HepG2 (cell line): Measurements from ENCODE around the gene KLK14. TPM values are rescaled to one million over a fixed set of nuclear protein-coding genes. Genes with fewer than 3 reads are reported as not detected.

Experiments
- ATAC-seq: fragments of 200-7000 bp; cut with Tn5 transposase; 3 replicates; pipeline ENCODE4 v1.9.1; 2020; ENCODE audit warnings: mild to moderate bottlenecking, moderate library complexity
- BruUV-seq: library from RNA; stranded (reverse); fragments of 400-500 nt; replicated peaks from 2 replicates; lab custom pipeline; 2021; lab: Mats Ljungman, UMichigan
- CTCF ChIA-PET: fragments of 300-600 bp; formaldehyde crosslinking; extraction: SDS; loops from one replicate; lab custom pipeline; 2021; ENCODE audit warnings: low total read pairs, inconsistent platforms, low intra/inter-chr PET ratio; lab: Yijun Ruan, JAX
- POLR2A ChIA-PET: fragments of 350-600 bp; sonication (Branson Sonifier 250); formaldehyde crosslinking; loops from one replicate; lab custom pipeline; 2020; ENCODE audit warnings: antibody characterized with exemption, inconsistent platforms; lab: Yijun Ruan, JAX
- DNase-seq: peaks from one replicate; pipeline ENCODE4 v3.0.0-alpha.2; 2015; ENCODE audit warnings: low spot score
- FAIRE-seq: peaks from 3 replicates; lab custom pipeline; 2011; peaks lifted over from hg19 to GRCh38; lab: Jason Lieb, UNC
- H2AFZ ChIP-seq: one replicate; pipeline ENCODE4 v1.6.1; 2011; ENCODE audit warnings: low read length, inconsistent platforms
- H3K27ac ChIP-seq: fragments of 300-600 bp; 3 replicates; pipeline ENCODE4 v1.8.0; 2011; ENCODE audit warnings: mixed run types, mild to moderate bottlenecking, mixed read lengths, low read length, inconsistent platforms; ENCODE audit not compliant: insufficient read depth; ENCODE audit errors: extremely low read length
- H3K27me3 ChIP-seq, 2 experiments: fragments of 200-600 bp in 1 of 2; 2 replicates in 1 of 2; 3 replicates in 1 of 2; pipeline versions ENCODE4 v1.6.0 to v1.8.0; 2011; ENCODE audit warnings: low read length in 2 of 2, mild to moderate bottlenecking in 2 of 2, moderate library complexity in 2 of 2, inconsistent platforms in 1 of 2; ENCODE audit not compliant: insufficient read depth in 2 of 2, control insufficient read depth in 1 of 2
- H3K36me3 ChIP-seq, 2 experiments: fragments of 200-600 bp in 1 of 2; replicated peaks in 1 of 2; 2 replicates in 1 of 2; 3 replicates in 1 of 2; pipeline versions ENCODE4 v1.5.1 to v1.8.0; 2011; ENCODE audit warnings: low read length in 2 of 2, inconsistent platforms in 1 of 2; ENCODE audit not compliant: insufficient read depth in 2 of 2, control insufficient read depth in 1 of 2
- H3K4me1 ChIP-seq: 2 replicates; pipeline ENCODE4 v1.5.1; 2012; ENCODE audit warnings: low read length, inconsistent platforms; ENCODE audit not compliant: insufficient read depth
- H3K4me2 ChIP-seq: 2 replicates; pipeline ENCODE4 v1.6.0; 2011; ENCODE audit warnings: low read depth, low read length, inconsistent platforms
- H3K4me3 ChIP-seq, 3 experiments: fragments of 200-600 bp in 1 of 3; sonication (generic), shearing (Covaris generic) in 1 of 3; replicated peaks in 1 of 3; 2 replicates each; pipeline ENCODE4 v1.5.1; 2011 to 2016; ENCODE audit warnings: low read length in 3 of 3, inconsistent platforms in 2 of 3, low read depth in 2 of 3, mild to moderate bottlenecking in 2 of 3, control low read depth in 1 of 3, mixed read lengths in 1 of 3; ENCODE audit not compliant: insufficient read depth in 1 of 3
- H3K79me2 ChIP-seq: one replicate; pipeline ENCODE4 v1.6.1; 2011; ENCODE audit warnings: low read length, inconsistent platforms; ENCODE audit not compliant: insufficient read depth
- H3K9ac ChIP-seq: 2 replicates; pipeline ENCODE4 v1.6.0; 2011; ENCODE audit warnings: mild to moderate bottlenecking, low read depth, low read length, inconsistent platforms; ENCODE audit not compliant: insufficient read depth
- H3K9me3 ChIP-seq: 2 replicates; pipeline ENCODE4 v1.5.1; 2012; ENCODE audit warnings: mild to moderate bottlenecking, low read length
- H4K20me1 ChIP-seq: 2 replicates; pipeline ENCODE4 v1.6.0; 2011; ENCODE audit warnings: inconsistent platforms, mild to moderate bottlenecking, low read length, moderate library complexity; ENCODE audit not compliant: insufficient read depth
- AHR ChIP-seq: IDR thresholded peaks from 2 replicates; pipeline ENCODE4 v1.6.1; 2018; ENCODE audit warnings: missing genetic modification reagents, missing compliant biosample characterization
- CBX1 ChIP-seq: IDR thresholded peaks from one replicate; pipeline ENCODE4 v1.6.1; 2016; ENCODE audit warnings: antibody characterized with exemption, low read depth
- FOXA3 ChIP-seq: IDR thresholded peaks from 2 replicates; pipeline ENCODE4 v1.6.1; 2016; ENCODE audit warnings: missing genetic modification reagents, missing compliant biosample characterization
- GABPB1 ChIP-seq: IDR thresholded peaks from 2 replicates; pipeline ENCODE4 v1.6.1; 2016; ENCODE audit warnings: mild to moderate bottlenecking, missing genetic modification reagents, moderate library complexity, missing compliant biosample characterization
- ISL2 ChIP-seq: sonication (generic); formaldehyde crosslinking; IDR thresholded peaks from 2 replicates; pipeline ENCODE4 v1.5.0; 2020; ENCODE audit warnings: missing genetic modification reagents
- MAF1 ChIP-seq: sonication (generic); formaldehyde crosslinking; IDR thresholded peaks from 2 replicates; pipeline ENCODE4 v1.5.0; 2020; ENCODE audit warnings: missing genetic modification reagents, borderline replicate concordance
- NCOR1 ChIP-seq: fragments of 200-600 bp; sonication (generic); IDR thresholded peaks from 2 replicates; pipeline ENCODE4 v1.7.0; 2017; ENCODE audit warnings: antibody characterized with exemption, low read length, borderline replicate concordance
- ZNF44 ChIP-seq: sonication (generic); formaldehyde crosslinking; IDR thresholded peaks from 2 replicates; pipeline ENCODE4 v1.5.1; 2020; ENCODE audit warnings: mild to moderate bottlenecking, missing genetic modification reagents
- ZNF563 ChIP-seq: sonication (generic); formaldehyde crosslinking; IDR thresholded peaks from 2 replicates; pipeline ENCODE4 v1.8.0; 2022; ENCODE audit warnings: mild to moderate bottlenecking, moderate library complexity, missing genetic modification reagents
- ZNF567 ChIP-seq: sonication (generic); formaldehyde crosslinking; IDR thresholded peaks from 2 replicates; pipeline ENCODE4 v1.8.1; 2023; ENCODE audit warnings: mild to moderate bottlenecking, missing genetic modification reagents, borderline replicate concordance
- ZNF747 ChIP-seq: sonication (generic); formaldehyde crosslinking; IDR thresholded peaks from 2 replicates; pipeline ENCODE4 v1.8.1; 2023; ENCODE audit warnings: missing genetic modification reagents, mild to moderate bottlenecking, borderline replicate concordance
- WGBS: methylation state at CpG from one replicate; pipeline ENCODE4 v1.1.6; 2017; ENCODE audit warnings: low lambda C conversion rate; 5-methylcytosine and 5-hydroxymethylcytosine counted together
- in situ Hi-C: cut with HindIII; loops from 2 replicates; pipeline ENCODE4 v1.10.0; 2017; ENCODE audit warnings: low pct_unique_long_range_greater_than_20kb; ENCODE audit not compliant: extremely low pct_ligation_motif_present
- intact Hi-C: fragments of 100-400 bp; cut with micrococcal nuclease; formaldehyde crosslinking; loops from one replicate; pipeline ENCODE4 v1.10.0; 2022; ENCODE audit not compliant: unreplicated experiment
- polyA plus RNA-seq, 8 experiments: library from polyadenylated mRNA; depleted of rRNA in 3 of 8; stranded (reverse) in 7 of 8; unstranded in 1 of 8; fragments of >200 nt; fragmentation: Illumina TruSeq in 4 of 8; extraction: Trizol in 4 of 8; gene quantifications; 2 replicates each; pipeline versions ENCODE4 v1.2.1 to v1.2.3, GENCODE V29; 2011 to 2016; ENCODE audit warnings: low read depth in 4 of 8, missing spikeins in 1 of 8, mixed read lengths in 1 of 8; ENCODE audit not compliant: insufficient read depth in 1 of 8
- total RNA-seq, 5 experiments: library from RNA; depleted of rRNA; stranded (reverse); fragments of >200 nt; fragmentation: Illumina TruSeq; extraction: Trizol; gene quantifications; 2 replicates each; pipeline ENCODE4 v1.2.3, GENCODE V29; 2016; ENCODE audit warnings: low read depth in 1 of 5
- TF ChIP-seq, protein P1 (sequence below): sonication (generic); formaldehyde crosslinking; conservative IDR thresholded peaks from 2 replicates; pipeline ENCODE4 v1.4.0; 2020; ENCODE audit warnings: missing genetic modification reagents
- TF ChIP-seq, protein P2 (sequence below): sonication (generic); formaldehyde crosslinking; IDR thresholded peaks from 2 replicates; pipeline ENCODE4 v1.4.0; 2020; ENCODE audit warnings: missing genetic modification reagents, borderline replicate concordance
- TF ChIP-seq, protein P3 (sequence below): sonication (generic); formaldehyde crosslinking; IDR thresholded peaks from 2 replicates; pipeline ENCODE4 v1.5.0; 2020; ENCODE audit warnings: mild to moderate bottlenecking, missing genetic modification reagents
- TF ChIP-seq, protein P4 (sequence below): fragments of 450-650 bp; IDR thresholded peaks from 2 replicates; pipeline ENCODE4 v1.6.1; 2016

Gene KLK14
- total and polyA plus RNA-seq, 2 of the 13 experiments (the other 11 are each of a cell fraction or from before 2014, with no cell fraction given) = not detected

DNA sequence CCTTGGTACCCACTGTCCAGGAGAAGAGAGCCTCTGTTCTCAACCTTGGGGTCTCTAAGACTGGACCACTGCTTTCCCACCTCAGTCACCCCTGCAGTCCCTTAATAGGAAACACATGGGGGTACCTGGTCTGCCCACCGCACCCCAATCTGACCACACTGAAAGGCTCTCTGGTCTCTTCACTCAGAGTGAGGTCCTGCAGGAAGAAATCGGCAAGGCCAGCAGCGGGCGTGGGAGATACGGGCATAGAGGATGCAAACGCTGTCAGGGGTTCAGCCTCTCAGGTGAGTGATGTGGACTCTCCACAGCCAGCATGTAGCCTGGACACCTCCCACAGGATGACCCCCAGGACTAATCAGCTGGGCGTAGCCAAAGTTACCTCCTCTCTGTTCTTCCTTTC, 45.5 kb upstream of the KLK14 start:
- BruUV-seq = no TSS peak
- ChIA-PET CTCF (no interaction called here), POLR2A (no interaction called here)
- Histone ChIP-seq H3K27me3 (peaks cover 4 to 45% of the 10 kb centered on the region in 2 experiments; a peak in 4 of 5 replicates), H3K36me3 (no peaks in the 10 kb centered on the region), H3K9ac (no peak overlapping the region), H2AFZ (no peak overlapping the region), H4K20me1 (no peaks in the 10 kb centered on the region), H3K4me1 (no peaks in the 10 kb centered on the region), H3K27ac (no peak overlapping the region), H3K79me2 (no peaks in the 10 kb centered on the region), H3K9me3 (no peaks in the 10 kb centered on the region), H3K4me2 (no peak overlapping the region), H3K4me3 (no peak overlapping the region)
- DNase-seq (no peak), FAIRE-seq (no peak), ATAC-seq (no peak)
- in situ Hi-C loops = no loop called here
- intact Hi-C loops = no loop called here
- WGBS = 21% methylated on average over 5 of the region's 7 CpGs
- TF ChIP-seq, protein P1, sequence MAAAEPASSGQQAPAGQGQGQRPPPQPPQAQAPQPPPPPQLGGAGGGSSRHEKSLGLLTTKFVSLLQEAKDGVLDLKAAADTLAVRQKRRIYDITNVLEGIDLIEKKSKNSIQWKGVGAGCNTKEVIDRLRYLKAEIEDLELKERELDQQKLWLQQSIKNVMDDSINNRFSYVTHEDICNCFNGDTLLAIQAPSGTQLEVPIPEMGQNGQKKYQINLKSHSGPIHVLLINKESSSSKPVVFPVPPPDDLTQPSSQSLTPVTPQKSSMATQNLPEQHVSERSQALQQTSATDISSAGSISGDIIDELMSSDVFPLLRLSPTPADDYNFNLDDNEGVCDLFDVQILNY (CRISPR knock-in tag) = no peak
- TF ChIP-seq CBX1 (no peak), NCOR1 (no peak), AHR (no peak), ZNF567 (CRISPR knock-in tag) (no peak), ISL2 (CRISPR knock-in tag) (no peak), MAF1 (CRISPR knock-in tag) (no peak), ZNF44 (CRISPR knock-in tag) (no peak), ZNF563 (CRISPR knock-in tag) (no peak), FOXA3 (CRISPR knock-in tag) (no peak), GABPB1 (CRISPR knock-in tag) (no peak), ZNF747 (CRISPR knock-in tag) (no peak)
- TF ChIP-seq, protein P2, sequence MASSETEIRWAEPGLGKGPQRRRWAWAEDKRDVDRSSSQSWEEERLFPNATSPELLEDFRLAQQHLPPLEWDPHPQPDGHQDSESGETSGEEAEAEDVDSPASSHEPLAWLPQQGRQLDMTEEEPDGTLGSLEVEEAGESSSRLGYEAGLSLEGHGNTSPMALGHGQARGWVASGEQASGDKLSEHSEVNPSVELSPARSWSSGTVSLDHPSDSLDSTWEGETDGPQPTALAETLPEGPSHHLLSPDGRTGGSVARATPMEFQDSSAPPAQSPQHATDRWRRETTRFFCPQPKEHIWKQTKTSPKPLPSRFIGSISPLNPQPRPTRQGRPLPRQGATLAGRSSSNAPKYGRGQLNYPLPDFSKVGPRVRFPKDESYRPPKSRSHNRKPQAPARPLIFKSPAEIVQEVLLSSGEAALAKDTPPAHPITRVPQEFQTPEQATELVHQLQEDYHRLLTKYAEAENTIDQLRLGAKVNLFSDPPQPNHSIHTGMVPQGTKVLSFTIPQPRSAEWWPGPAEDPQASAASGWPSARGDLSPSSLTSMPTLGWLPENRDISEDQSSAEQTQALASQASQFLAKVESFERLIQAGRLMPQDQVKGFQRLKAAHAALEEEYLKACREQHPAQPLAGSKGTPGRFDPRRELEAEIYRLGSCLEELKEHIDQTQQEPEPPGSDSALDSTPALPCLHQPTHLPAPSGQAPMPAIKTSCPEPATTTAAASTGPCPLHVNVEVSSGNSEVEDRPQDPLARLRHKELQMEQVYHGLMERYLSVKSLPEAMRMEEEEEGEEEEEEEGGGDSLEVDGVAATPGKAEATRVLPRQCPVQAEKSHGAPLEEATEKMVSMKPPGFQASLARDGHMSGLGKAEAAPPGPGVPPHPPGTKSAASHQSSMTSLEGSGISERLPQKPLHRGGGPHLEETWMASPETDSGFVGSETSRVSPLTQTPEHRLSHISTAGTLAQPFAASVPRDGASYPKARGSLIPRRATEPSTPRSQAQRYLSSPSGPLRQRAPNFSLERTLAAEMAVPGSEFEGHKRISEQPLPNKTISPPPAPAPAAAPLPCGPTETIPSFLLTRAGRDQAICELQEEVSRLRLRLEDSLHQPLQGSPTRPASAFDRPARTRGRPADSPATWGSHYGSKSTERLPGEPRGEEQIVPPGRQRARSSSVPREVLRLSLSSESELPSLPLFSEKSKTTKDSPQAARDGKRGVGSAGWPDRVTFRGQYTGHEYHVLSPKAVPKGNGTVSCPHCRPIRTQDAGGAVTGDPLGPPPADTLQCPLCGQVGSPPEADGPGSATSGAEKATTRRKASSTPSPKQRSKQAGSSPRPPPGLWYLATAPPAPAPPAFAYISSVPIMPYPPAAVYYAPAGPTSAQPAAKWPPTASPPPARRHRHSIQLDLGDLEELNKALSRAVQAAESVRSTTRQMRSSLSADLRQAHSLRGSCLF (CRISPR knock-in tag) = no peak
- TF ChIP-seq, protein P3, sequence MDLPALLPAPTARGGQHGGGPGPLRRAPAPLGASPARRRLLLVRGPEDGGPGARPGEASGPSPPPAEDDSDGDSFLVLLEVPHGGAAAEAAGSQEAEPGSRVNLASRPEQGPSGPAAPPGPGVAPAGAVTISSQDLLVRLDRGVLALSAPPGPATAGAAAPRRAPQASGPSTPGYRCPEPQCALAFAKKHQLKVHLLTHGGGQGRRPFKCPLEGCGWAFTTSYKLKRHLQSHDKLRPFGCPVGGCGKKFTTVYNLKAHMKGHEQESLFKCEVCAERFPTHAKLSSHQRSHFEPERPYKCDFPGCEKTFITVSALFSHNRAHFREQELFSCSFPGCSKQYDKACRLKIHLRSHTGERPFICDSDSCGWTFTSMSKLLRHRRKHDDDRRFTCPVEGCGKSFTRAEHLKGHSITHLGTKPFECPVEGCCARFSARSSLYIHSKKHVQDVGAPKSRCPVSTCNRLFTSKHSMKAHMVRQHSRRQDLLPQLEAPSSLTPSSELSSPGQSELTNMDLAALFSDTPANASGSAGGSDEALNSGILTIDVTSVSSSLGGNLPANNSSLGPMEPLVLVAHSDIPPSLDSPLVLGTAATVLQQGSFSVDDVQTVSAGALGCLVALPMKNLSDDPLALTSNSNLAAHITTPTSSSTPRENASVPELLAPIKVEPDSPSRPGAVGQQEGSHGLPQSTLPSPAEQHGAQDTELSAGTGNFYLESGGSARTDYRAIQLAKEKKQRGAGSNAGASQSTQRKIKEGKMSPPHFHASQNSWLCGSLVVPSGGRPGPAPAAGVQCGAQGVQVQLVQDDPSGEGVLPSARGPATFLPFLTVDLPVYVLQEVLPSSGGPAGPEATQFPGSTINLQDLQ (CRISPR knock-in tag) = no peak
- TF ChIP-seq, protein P4, sequence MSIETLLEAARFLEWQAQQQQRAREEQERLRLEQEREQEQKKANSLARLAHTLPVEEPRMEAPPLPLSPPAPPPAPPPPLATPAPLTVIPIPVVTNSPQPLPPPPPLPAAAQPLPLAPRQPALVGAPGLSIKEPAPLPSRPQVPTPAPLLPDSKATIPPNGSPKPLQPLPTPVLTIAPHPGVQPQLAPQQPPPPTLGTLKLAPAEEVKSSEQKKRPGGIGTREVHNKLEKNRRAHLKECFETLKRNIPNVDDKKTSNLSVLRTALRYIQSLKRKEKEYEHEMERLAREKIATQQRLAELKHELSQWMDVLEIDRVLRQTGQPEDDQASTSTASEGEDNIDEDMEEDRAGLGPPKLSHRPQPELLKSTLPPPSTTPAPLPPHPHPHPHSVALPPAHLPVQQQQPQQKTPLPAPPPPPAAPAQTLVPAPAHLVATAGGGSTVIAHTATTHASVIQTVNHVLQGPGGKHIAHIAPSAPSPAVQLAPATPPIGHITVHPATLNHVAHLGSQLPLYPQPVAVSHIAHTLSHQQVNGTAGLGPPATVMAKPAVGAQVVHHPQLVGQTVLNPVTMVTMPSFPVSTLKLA = no peak
